Hepatocyte (in vitro differentiated cells): ENCODE results near the gene SKAP1. TPM values are rescaled to one million over a fixed set of nuclear protein-coding genes. Genes with fewer than 3 reads are reported as not detected.

ENCODE experiments used
- DNase-seq: peaks from one replicate; pipeline ENCODE4 v3.0.0-alpha.2; 2016; ENCODE audit warnings: low spot score
- H2AFZ ChIP-seq: fragments of 200-600 bp; sonication (generic); 2 replicates; pipeline ENCODE4 v1.6.0; 2016; ENCODE audit warnings: antibody characterized with exemption, mild to moderate bottlenecking
- H3K27ac ChIP-seq: fragments of 200-600 bp; sonication (generic); 2 replicates; pipeline ENCODE4 v1.5.1; 2016; ENCODE audit warnings: mild to moderate bottlenecking
- H3K27me3 ChIP-seq: fragments of 200-600 bp; sonication (generic); 2 replicates; pipeline ENCODE4 v1.6.1; 2016
- H3K36me3 ChIP-seq: fragments of 200-600 bp; sonication (generic); replicated peaks from 2 replicates; pipeline ENCODE4 v1.5.1; 2016; ENCODE audit warnings: low read depth; ENCODE audit not compliant: insufficient read depth
- H3K4me1 ChIP-seq: fragments of 200-600 bp; sonication (generic); 2 replicates; pipeline ENCODE4 v1.5.1; 2016; ENCODE audit warnings: mild to moderate bottlenecking, moderate library complexity; ENCODE audit not compliant: insufficient read depth
- H3K4me2 ChIP-seq: fragments of 200-600 bp; sonication (generic); 2 replicates; pipeline ENCODE4 v1.6.0; 2016
- H3K4me3 ChIP-seq: fragments of 200-600 bp; sonication (generic); 2 replicates; pipeline ENCODE4 v1.5.1; 2016; ENCODE audit warnings: mild to moderate bottlenecking
- H3K79me2 ChIP-seq: fragments of 200-600 bp; sonication (generic); 2 replicates; pipeline ENCODE4 v1.6.0; 2017; ENCODE audit warnings: mild to moderate bottlenecking
- H3K9me2 ChIP-seq: fragments of 200-600 bp; sonication (generic); replicated peaks from 2 replicates; pipeline ENCODE4 v1.6.0; 2017; ENCODE audit warnings: mild to moderate bottlenecking; ENCODE audit not compliant: insufficient read depth
- H3K9me3 ChIP-seq: fragments of 200-600 bp; sonication (generic); 2 replicates; pipeline ENCODE4 v1.5.1; 2016; ENCODE audit warnings: low read depth, mild to moderate bottlenecking
- H4K20me1 ChIP-seq: fragments of 200-600 bp; sonication (generic); 2 replicates; pipeline ENCODE4 v1.6.0; 2016; ENCODE audit warnings: mild to moderate bottlenecking; ENCODE audit not compliant: insufficient read depth, poor library complexity, severe bottlenecking
- CTCF ChIP-seq: fragments of 200-600 bp; sonication (generic); IDR thresholded peaks from 2 replicates; pipeline ENCODE4 v1.5.1; 2016; ENCODE audit warnings: antibody characterized with exemption, mild to moderate bottlenecking; ENCODE audit not compliant: poor library complexity
- EZH2 ChIP-seq: fragments of 200-600 bp; sonication (generic); IDR thresholded peaks from 2 replicates; pipeline ENCODE4 v1.6.1; 2016; ENCODE audit warnings: antibody characterized with exemption, mild to moderate bottlenecking, borderline replicate concordance
- EZH2phosphoT487 ChIP-seq: fragments of 200-600 bp; sonication (generic); IDR thresholded peaks from one replicate; pipeline ENCODE4 v1.6.1; 2018; ENCODE audit warnings: antibody characterized with exemption, mild to moderate bottlenecking, low read depth, moderate library complexity; ENCODE audit not compliant: unreplicated experiment, severe bottlenecking
- WGBS: methylation state at CpG from one replicate; pipeline ENCODE4 v1.1.6; 2016; ENCODE audit warnings: low lambda C conversion rate; ENCODE audit errors: missing lambda C conversion rate; 5-methylcytosine and 5-hydroxymethylcytosine counted together
- polyA plus RNA-seq: library from polyadenylated mRNA; unstranded; fragments of >200 nt; fragmentation: Nextera tagmentation; extraction: Ambion mirVana; gene quantifications from 2 replicates; pipeline ENCODE4 v1.2.1, GENCODE V29; 2016
- total RNA-seq: library from RNA; depleted of rRNA; stranded (reverse); fragments of >200 nt; gene quantifications from 2 replicates; pipeline ENCODE4 v1.2.3, GENCODE V29; 2014

The SKAP1 gene
- total and polyA plus RNA-seq, 2 experiments from 2014 or later = 1.4 to 3.0 TPM

DNA sequence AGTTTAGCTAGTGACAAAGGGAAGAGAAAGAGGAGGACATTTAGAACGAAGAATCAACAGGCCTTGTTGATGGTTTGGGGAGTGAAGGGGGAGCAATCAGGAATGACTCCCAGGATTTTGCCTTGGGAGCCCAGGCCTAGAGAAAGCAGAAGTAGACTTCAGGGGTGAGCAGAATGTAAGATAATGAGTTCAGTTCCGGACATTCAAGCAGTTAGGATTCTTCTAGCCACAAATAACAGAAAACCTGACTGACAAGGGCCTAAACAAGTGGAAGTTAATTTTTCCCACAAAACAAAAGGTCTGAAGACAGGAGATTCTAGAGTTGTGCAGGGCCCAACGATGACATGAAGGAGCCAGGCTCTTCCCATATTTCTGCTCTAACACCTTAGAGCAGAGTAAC is 45.9 kb downstream of the SKAP1 start:
- Histone ChIP-seq H4K20me1 (no peaks in the 10 kb centered on the region), H3K4me2 (no peak overlapping the region), H3K79me2 (no peaks in the 10 kb centered on the region), H3K36me3 (no peaks in the 10 kb centered on the region), H3K9me3 (no peaks in the 10 kb centered on the region), H3K4me1 (no peaks in the 10 kb centered on the region), H3K4me3 (no peak overlapping the region), H3K27me3 (peaks cover 25% of the 10 kb centered on the region), H3K9me2 (no peaks in the 10 kb centered on the region), H2AFZ (no peak overlapping the region), H3K27ac (no peak overlapping the region)
- WGBS = 94% methylated on average over 3 of the region's 3 CpGs
- DNase-seq = no peak
- TF ChIP-seq CTCF (no peak), EZH2phosphoT487 (no peak), EZH2 (no peak)

GRCh38 chr17:48382989-48383388 is 47.0 kb downstream of the SKAP1 start:
- no peaks in the 10 kb centered on the region for H3K4me1 ChIP-seq
- H3K36me3 ChIP-seq = no peaks in the 10 kb centered on the region
- WGBS = 53% methylated on average over 3 of the region's 3 CpGs
- no peaks in the 10 kb centered on the region for H3K9me3 ChIP-seq
- H3K79me2 ChIP-seq = no peaks in the 10 kb centered on the region
- H3K9me2 ChIP-seq = no peaks in the 10 kb centered on the region
- no peak overlapping the region for H3K27ac ChIP-seq
- H2AFZ ChIP-seq = no peak overlapping the region
- H4K20me1 ChIP-seq = no peaks in the 10 kb centered on the region
- peaks cover 34% of the 10 kb centered on the region for H3K27me3 ChIP-seq
- TF ChIP-seq EZH2 (no peak), EZH2phosphoT487 (no peak)
- H3K4me3 ChIP-seq = no peak overlapping the region
- DNase-seq = no peak
- no peak overlapping the region for H3K4me2 ChIP-seq

- H3K4me3 ChIP-seq = no peak overlapping the region
- no peak overlapping the region for H3K27ac ChIP-seq
- H3K4me1 ChIP-seq = no peaks in the 10 kb centered on the region
- no peaks in the 10 kb centered on the region for H3K79me2 ChIP-seq
- H2AFZ ChIP-seq = no peak overlapping the region
- no peaks in the 10 kb centered on the region for H3K9me2 ChIP-seq
- 75% methylated on average over 3 of the region's 3 CpGs for WGBS
- no peaks in the 10 kb centered on the region for H3K36me3 ChIP-seq
- no peaks in the 10 kb centered on the region for H3K9me3 ChIP-seq
- no peaks in the 10 kb centered on the region for H4K20me1 ChIP-seq
- H3K27me3 ChIP-seq = peaks cover 23% of the 10 kb centered on the region
- DNase-seq = no peak
- no peak overlapping the region for H3K4me2 ChIP-seq
- TF ChIP-seq EZH2 (no peak), EZH2phosphoT487 (no peak), CTCF (no peak)
Observed at GRCh38 chr17:48378708-48379392, 51.2 kb downstream of the SKAP1 start.

- H3K27me3 ChIP-seq = peaks cover 23% of the 10 kb centered on the region
- TF ChIP-seq EZH2 (no peak), CTCF (no peak), EZH2phosphoT487 (no peak)
Observed at GRCh38 chr17:48378238-48378637, 51.8 kb downstream of the SKAP1 start.

More at GRCh38 chr17:48378238-48378637, 51.8 kb downstream of the SKAP1 start:
- no peaks in the 10 kb centered on the region for H3K4me1 ChIP-seq
- H3K9me3 ChIP-seq = no peaks in the 10 kb centered on the region
- no peaks in the 10 kb centered on the region for H3K79me2 ChIP-seq
- no peak overlapping the region for H3K4me3 ChIP-seq
- H3K36me3 ChIP-seq = no peaks in the 10 kb centered on the region
- no peak overlapping the region for H3K27ac ChIP-seq
- no peak for DNase-seq
- H3K4me2 ChIP-seq = no peak overlapping the region
- 42% methylated on average over 3 of the region's 3 CpGs for WGBS
- H2AFZ ChIP-seq = no peak overlapping the region
- no peaks in the 10 kb centered on the region for H4K20me1 ChIP-seq
- no peaks in the 10 kb centered on the region for H3K9me2 ChIP-seq
